HCT116 (cell line): ENCODE results near the gene TSG101. TPM values are rescaled to one million over a fixed set of nuclear protein-coding genes. Genes with fewer than 3 reads are reported as not detected.

Experiments used
- ATAC-seq: fragments of 200-7000 bp; cut with Tn5 transposase; 2 replicates; pipeline ENCODE4 v1.9.1; 2020; ENCODE audit warnings: mild to moderate bottlenecking, moderate library complexity
- BruUV-seq: library from RNA; stranded (reverse); fragments of 400-500 nt; replicated peaks from 2 replicates; lab custom pipeline; 2021; lab: Mats Ljungman, UMichigan
- CTCF ChIA-PET: fragments of 300-600 bp; sonication (Branson Sonifier 250); formaldehyde crosslinking; loops from one replicate; lab custom pipeline; 2021; ENCODE audit warnings: antibody characterized with exemption; lab: Charles Lee
- POLR2A ChIA-PET: fragments of 300-600, 350-600 bp; sonication (Branson Sonifier 250); formaldehyde crosslinking; loops from one replicate; lab custom pipeline; 2021; ENCODE audit warnings: antibody characterized with exemption; lab: Charles Lee
- RAD21 ChIA-PET, 2 experiments: fragments of 300-600 bp; sonication (Branson Sonifier 250); formaldehyde crosslinking; loops; one replicate each; lab custom pipeline; 2023; ENCODE audit warnings: low total read pairs in 2 of 2; ENCODE audit not compliant: uncharacterized antibody in 2 of 2, unreplicated experiment in 2 of 2, low non-redundant PET in 1 of 2; lab: Charles Lee
- DNase-seq: peaks from one replicate; pipeline ENCODE4 v3.0.0-alpha.2; 2010; ENCODE audit warnings: low read depth, low spot score
- H2AFZ ChIP-seq: fragments of 200-600 bp; shearing (Covaris generic), sonication (generic); 2 replicates; pipeline ENCODE4 v1.6.1; 2017; ENCODE audit warnings: low read depth, mixed run types, mixed read lengths, antibody characterized with exemption, low read length; ENCODE audit not compliant: poor library complexity, severe bottlenecking
- H3K27ac ChIP-seq: 2 replicates; pipeline ENCODE4 v1.5.1; 2012; ENCODE audit warnings: low read depth, low read length
- H3K27me3 ChIP-seq: fragments of 200-600 bp; sonication (generic); 2 replicates; pipeline ENCODE4 v1.6.1; 2016; ENCODE audit warnings: mixed run types, low read length, mixed read lengths; ENCODE audit not compliant: insufficient read depth
- H3K36me3 ChIP-seq, 2 experiments: fragments of 200-500 bp in 1 of 2; fragments of 200-600 bp in 1 of 2; sonication (Bioruptor generic) in 1 of 2; sonication (generic) in 1 of 2; 2 replicates each; pipeline versions ENCODE4 v1.5.1 to v1.6.1; 2014 to 2016; ENCODE audit warnings: low read length in 2 of 2, inconsistent platforms in 1 of 2, mixed read lengths in 1 of 2, mixed run types in 1 of 2; ENCODE audit not compliant: insufficient read depth in 2 of 2, control insufficient read depth in 1 of 2
- H3K4me1 ChIP-seq, 2 experiments: fragments of 200-600 bp in 1 of 2; sonication (generic) in 1 of 2; 2 replicates each; pipeline versions ENCODE4 v1.5.1 to v1.6.1; 2012 to 2017; ENCODE audit warnings: low read length in 2 of 2, inconsistent platforms in 1 of 2, mild to moderate bottlenecking in 1 of 2, mixed read lengths in 1 of 2, mixed run types in 1 of 2, moderate library complexity in 1 of 2; ENCODE audit not compliant: insufficient read depth in 2 of 2, control insufficient read depth in 1 of 2
- H3K4me2 ChIP-seq: fragments of 200-600 bp; sonication (generic); 2 replicates; pipeline ENCODE4 v1.6.1; 2017; ENCODE audit warnings: mixed run types, low read length, mixed read lengths
- H3K4me3 ChIP-seq, 2 experiments: fragments of 200-600 bp in 1 of 2; sonication (generic) in 1 of 2; replicated peaks in 1 of 2; 2 replicates each; pipeline ENCODE4 v1.5.1; 2011 to 2016; ENCODE audit warnings: low read length in 2 of 2, control low read depth in 1 of 2, low read depth in 1 of 2, mild to moderate bottlenecking in 1 of 2, mixed read lengths in 1 of 2, mixed run types in 1 of 2
- H3K79me2 ChIP-seq: fragments of 200-600 bp; sonication (generic); 2 replicates; pipeline ENCODE4 v1.6.1; 2017; ENCODE audit warnings: mild to moderate bottlenecking, mixed run types, low read length, moderate library complexity, mixed read lengths; ENCODE audit not compliant: insufficient read depth
- H3K9ac ChIP-seq: fragments of 200-600 bp; sonication (generic); 2 replicates; pipeline ENCODE4 v1.6.1; 2016; ENCODE audit warnings: low read length, mixed read lengths
- H3K9me2 ChIP-seq: fragments of 200-600 bp; sonication (generic), shearing (Covaris generic); 2 replicates; pipeline ENCODE4 v1.6.1; 2017; ENCODE audit warnings: mixed run types, mild to moderate bottlenecking, moderate library complexity; ENCODE audit not compliant: insufficient read depth
- H3K9me3 ChIP-seq, 2 experiments: fragments of 200-500 bp in 1 of 2; fragments of 200-600 bp in 1 of 2; sonication (Bioruptor generic) in 1 of 2; sonication (generic) in 1 of 2; 2 replicates each; pipeline ENCODE4 v1.6.1; 2014 to 2017; ENCODE audit warnings: low read length in 2 of 2, mixed read lengths in 2 of 2, inconsistent platforms in 1 of 2, low read depth in 1 of 2, mild to moderate bottlenecking in 1 of 2, mixed run types in 1 of 2, moderate library complexity in 1 of 2; ENCODE audit not compliant: control insufficient read depth in 1 of 2, insufficient read depth in 1 of 2
- H4K20me1 ChIP-seq: fragments of 200-600 bp; sonication (generic), shearing (Covaris generic); 2 replicates; pipeline ENCODE4 v1.6.1; 2017; ENCODE audit warnings: mixed run types, mild to moderate bottlenecking, moderate library complexity; ENCODE audit not compliant: insufficient read depth
- CTCF ChIP-seq, 3 experiments: fragments of 200-600 bp in 1 of 3; sonication (generic) in 1 of 3; IDR thresholded peaks in 2 of 3; conservative IDR thresholded peaks in 1 of 3; 2 replicates each; pipeline ENCODE4 v1.5.1; 2012 to 2017; ENCODE audit warnings: low read depth in 2 of 3, low read length in 2 of 3, antibody characterized with exemption in 1 of 3, borderline replicate concordance in 1 of 3, control low read depth in 1 of 3, mild to moderate bottlenecking in 1 of 3, mixed read lengths in 1 of 3, mixed run types in 1 of 3, moderate library complexity in 1 of 3; ENCODE audit not compliant: insufficient read depth in 1 of 3
- EGR1 ChIP-seq: IDR thresholded peaks from 2 replicates; pipeline ENCODE4 v1.6.1; 2012; ENCODE audit warnings: low read depth
- EZH2phosphoT487 ChIP-seq: fragments of 200-600 bp; IDR thresholded peaks from 2 replicates; pipeline ENCODE4 v1.6.1; 2018; ENCODE audit warnings: antibody characterized with exemption, borderline replicate concordance
- FOSL1 ChIP-seq: IDR thresholded peaks from 2 replicates; pipeline ENCODE4 v1.6.1; 2012; ENCODE audit warnings: low read depth
- JUND ChIP-seq: IDR thresholded peaks from 2 replicates; pipeline ENCODE4 v1.6.1; 2012
- POLR2AphosphoS5 ChIP-seq: IDR thresholded peaks from 2 replicates; pipeline ENCODE4 v1.6.1; 2011; ENCODE audit warnings: mild to moderate bottlenecking, low read depth, low read length, moderate library complexity
- SP1 ChIP-seq: IDR thresholded peaks from 2 replicates; pipeline ENCODE4 v1.6.1; 2012; ENCODE audit warnings: low read depth
- SRF ChIP-seq: IDR thresholded peaks from 2 replicates; pipeline ENCODE4 v1.6.1; 2012; ENCODE audit warnings: low read depth
- TCF7L2 ChIP-seq: IDR thresholded peaks from 2 replicates; pipeline ENCODE4 v1.7.0; 2011; ENCODE audit warnings: borderline replicate concordance, inconsistent platforms; ENCODE audit not compliant: insufficient read depth, insufficient read length; ENCODE audit errors: extremely low read depth
- YY1 ChIP-seq: IDR thresholded peaks from 2 replicates; pipeline ENCODE4 v1.6.1; 2011; ENCODE audit warnings: low read length, low read depth, moderate library complexity, mild to moderate bottlenecking; ENCODE audit not compliant: insufficient replicate concordance; ENCODE audit errors: extremely low read depth
- ZBTB33 ChIP-seq: IDR thresholded peaks from 2 replicates; pipeline ENCODE4 v1.6.1; 2011; ENCODE audit warnings: mild to moderate bottlenecking, low read length, moderate library complexity; ENCODE audit not compliant: insufficient replicate concordance; ENCODE audit errors: extremely low read depth
- ZFX ChIP-seq: fragments of 450-650 bp; IDR thresholded peaks from 2 replicates; pipeline ENCODE4 v1.6.1; 2017
- ZNF274 ChIP-seq: fragments of 200-500 bp; sonication (Bioruptor generic); IDR thresholded peaks from 2 replicates; pipeline ENCODE4 v1.6.1; 2014; ENCODE audit warnings: mild to moderate bottlenecking, low read depth, low read length, inconsistent platforms
- intact Hi-C: fragments of 100-400 bp; cut with micrococcal nuclease; formaldehyde crosslinking; loops from 2 replicates; pipeline ENCODE4 v1.10.0; 2022
- total RNA-seq: library from RNA; stranded (reverse); gene quantifications from one replicate; pipeline ENCODE4 v1.2.1, GENCODE V29; 2021; ENCODE audit not compliant: unreplicated experiment

TSG101 gene
- total RNA-seq, 1 experiment from 2014 or later, result 61.9 TPM

- DNase-seq (no peak), ATAC-seq (no peak)
- CTCF ChIA-PET, result no interaction called here
- intact Hi-C loops, result no loop called here
- Histone ChIP-seq H3K4me3 (no peak overlapping the region), H3K9me2 (no peaks in the 10 kb centered on the region), H3K4me1 (peaks cover 0 to 6% of the 10 kb centered on the region in 2 experiments; a peak in 1 of 4 replicates), H4K20me1 (no peaks in the 10 kb centered on the region), H3K79me2 (no peaks in the 10 kb centered on the region), H3K27me3 (no peaks in the 10 kb centered on the region), H3K4me2 (no peak overlapping the region), H3K9me3 (no peaks in the 10 kb centered on the region), H3K9ac (no peak overlapping the region), H3K36me3 (0 out of 4 replicates have a peak, but pooled peaks cover 0 to 2% of the 10 kb centered on the region in 2 experiments), H2AFZ (no peak overlapping the region), H3K27ac (no peak overlapping the region)
- TF ChIP-seq CTCF (IDR thresholded peaks at IDR 0.05 in 2 of 3, conservative IDR thresholded peaks at IDR 0.05 in 1 of 3; ENCODE audit: borderline replicate concordance in 1 of 3, insufficient read depth in 1 of 3, low read depth in 2 of 3, low read length in 2 of 3) (no peak), ZFX (no peak), SP1 (no peak), EZH2phosphoT487 (no peak), EGR1 (no peak), POLR2AphosphoS5 (no peak), ZNF274 (no peak), SRF (no peak), ZBTB33 (no peak), FOSL1 (no peak), YY1 (no peak), TCF7L2 (no peak), JUND (no peak)
- no TSS peak for BruUV-seq
- RAD21 ChIA-PET, result no interaction called here
- POLR2A ChIA-PET, result no interaction called here
These were observed 34.8 kb downstream of the TSG101 start for GRCh38 chr11:18491924-18492323.
